Stomach (tissue), 9 donors: Measurements from ENCODE around the gene KLHDC8B. TPM values are rescaled to one million over a fixed set of nuclear protein-coding genes. Genes with fewer than 3 reads are reported as not detected.

Experiments
- DNase-seq, 2 donors: peaks; one replicate each; pipeline versions ENCODE4 v3.0.0 to v3.0.0-alpha.2; 2013 to 2019
- H3K27ac ChIP-seq, 5 donors: fragments of 200-600 bp in 4 of 5; sonication (generic) in 4 of 5; one replicate each; pipeline ENCODE4 v1.5.1; 2013 to 2019; ENCODE audit warnings: mild to moderate bottlenecking in 1 of 5, moderate library complexity in 1 of 5
- H3K27me3 ChIP-seq, 3 donors: fragments of 200-600 bp; sonication (generic); one replicate each; pipeline ENCODE4 v1.5.1; 2017 to 2019; ENCODE audit warnings: mixed run types in 1 of 3
- H3K36me3 ChIP-seq, 4 donors: fragments of 200-600 bp; sonication (generic); 1 replicate in 3 of 4; 2 replicates in 1 of 4; pipeline ENCODE4 v1.5.1; 2016 to 2019
- H3K4me1 ChIP-seq, 4 donors: fragments of 200-600 bp; sonication (generic); one replicate each; pipeline ENCODE4 v1.5.1; 2016 to 2019
- H3K4me3 ChIP-seq, 4 donors: fragments of 200-600 bp; sonication (generic) in 3 of 4; one replicate each; pipeline ENCODE4 v1.5.1; 2016 to 2019; ENCODE audit warnings: mild to moderate bottlenecking in 1 of 4
- H3K9me3 ChIP-seq, 4 donors: fragments of 200-600 bp; sonication (generic); one replicate each; pipeline ENCODE4 v1.5.1; 2016 to 2019
- EP300 ChIP-seq: sonication (generic); formaldehyde crosslinking; IDR thresholded peaks from one replicate; pipeline ENCODE4 v1.6.1; 2017; ENCODE audit warnings: antibody characterized with exemption
- POLR2A ChIP-seq, 4 donors: fragments of 450-650 bp; IDR thresholded peaks; one replicate each; pipeline ENCODE4 v1.6.1; 2016; ENCODE audit warnings: antibody characterized with exemption in 4 of 4, control low read depth in 2 of 4, mild to moderate bottlenecking in 1 of 4, moderate library complexity in 1 of 4
- POLR2AphosphoS5 ChIP-seq, 3 donors: sonication (generic); formaldehyde crosslinking; IDR thresholded peaks; one replicate each; pipeline ENCODE4 v1.6.1; 2016; ENCODE audit warnings: antibody characterized with exemption in 3 of 3
- WGBS, 5 donors: extraction: QIAGEN DNeasy Blood & Tissue Kit in 3 of 5; methylation state at CpG; one replicate each; pipeline versions ENCODE4 v1.1.5 to v1.1.7; 2013 to 2018; 5-methylcytosine and 5-hydroxymethylcytosine counted together
- intact Hi-C: fragments of 100-400 bp; cut with DNase I; formaldehyde crosslinking; loops from one replicate; pipeline ENCODE4 v1.15.1; 2023; ENCODE audit warnings: low total_unique reads
- polyA plus RNA-seq, 3 donors: library from polyadenylated mRNA; stranded (reverse); fragments of 200-250 nt; gene quantifications; one replicate each; pipeline ENCODE4 v1.2.3, GENCODE V29; 2013
- total RNA-seq, 5 donors: library from RNA; depleted of rRNA; stranded (reverse); fragments of >200 nt; gene quantifications; one replicate each; pipeline versions ENCODE4 v1.1.0 to v1.2.3, GENCODE V29; 2014 to 2016
- TF ChIP-seq, protein P1 (sequence below), 7 experiments: fragments of 450-650 bp in 4 of 7; fragments of 200-600 bp in 3 of 7; sonication (generic) in 3 of 7; IDR thresholded peaks; one replicate each; pipeline ENCODE4 v1.5.1; 2016 to 2019; ENCODE audit warnings: antibody characterized with exemption in 7 of 7, control low read depth in 2 of 7, mild to moderate bottlenecking in 1 of 7
- donor health status: healthy with polysubstance abuse.
- donor health status: Bipolar disorder and iron deficiency.
- donor health status: healthy.

Gene KLHDC8B
- total and polyA plus RNA-seq, 8 donors = 11.6 to 41.1 (median 19.1) TPM

GRCh38 chr3:49131576-49131975 is 39.8 kb upstream of the KLHDC8B start:
- intact Hi-C loops = no loop called here
- H3K27me3 ChIP-seq = no peaks in the 10 kb centered on the region
- peak overlapping the region; percentile 65 to 79 (median 72) for H3K4me3 ChIP-seq
- 91 to 95% (median 93%) methylated on average over 6 of the region's 6 CpGs for WGBS, 5 donors
- no peaks in the 10 kb centered on the region for H3K9me3 ChIP-seq
- H3K27ac ChIP-seq = peak overlapping the region in 4 of 5 donors; percentile 88
- no peak for DNase-seq
- H3K4me1 ChIP-seq = peaks cover 18 to 52% (median 42%) of the 10 kb centered on the region in 4 donors
- peaks cover 28 to 46% (median 44%) of the 10 kb centered on the region in 4 donors for H3K36me3 ChIP-seq
- TF ChIP-seq POLR2A (IDR thresholded peaks at IDR 0.05) = no peak

DNA sequence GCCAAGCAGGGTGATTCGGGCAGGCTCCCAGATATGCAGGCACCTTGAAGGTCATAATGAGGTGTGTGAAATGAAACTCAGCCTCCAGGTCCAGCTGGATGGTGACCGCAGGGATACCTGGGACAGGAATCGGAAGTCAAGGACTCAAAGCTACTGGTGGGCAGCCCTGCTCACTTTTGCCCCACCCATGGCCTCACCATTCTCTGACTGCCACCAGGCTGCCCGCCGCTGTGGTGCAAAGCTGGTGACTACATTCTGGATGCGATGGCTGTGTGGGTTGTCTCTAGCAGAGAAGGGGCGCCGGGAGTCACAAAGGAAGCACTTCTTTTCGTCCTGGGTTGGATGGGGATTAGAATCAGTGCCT is 39.3 kb upstream of the KLHDC8B start:
- intact Hi-C loops = no loop called here
- no peaks in the 10 kb centered on the region for H3K9me3 ChIP-seq
- WGBS, 5 donors = 31 to 50% (median 37%) methylated on average over 6 to 9 of the region's 9 CpGs

GRCh38 chr3:49132437-49133225 is 38.8 kb upstream of the KLHDC8B start, which contains the start of gene LAMB2:
LAMB2 (minus strand) TSS chr3:49133050; CDS start chr3:49132867, 183 bp downstream.
- Histone ChIP-seq H3K27ac (peak within 1 kb of the TSS; percentile 83 to 88 (median 88)), H3K36me3 (peaks cover 27 to 36% (median 34%) of the 10 kb centered on the region in 4 donors), H3K27me3 (peaks cover 0 to 3% (median under 1%) of the 10 kb centered on the region in 3 donors), H3K4me3 (peak within 1 kb of the TSS; percentile 65 to 79 (median 72)), H3K9me3 (no peaks in the 10 kb centered on the region), H3K4me1 (peaks cover 18 to 52% (median 42%) of the 10 kb centered on the region in 4 donors)
- intact Hi-C loops = no loop called here
- DNase-seq = peak; percentile 77 to 90
- 9 to 11% (median 10%) methylated on average over 11 to 28 of the region's 28 CpGs for WGBS, 5 donors
- TF ChIP-seq POLR2A (IDR thresholded peaks at IDR 0.05) (peak in 1 of 4 donors; percentile 24), EP300 (no peak), POLR2AphosphoS5 (IDR thresholded peaks at IDR 0.05) (peak; percentile 31 to 75 (median 70))
- TF ChIP-seq, protein P1, sequence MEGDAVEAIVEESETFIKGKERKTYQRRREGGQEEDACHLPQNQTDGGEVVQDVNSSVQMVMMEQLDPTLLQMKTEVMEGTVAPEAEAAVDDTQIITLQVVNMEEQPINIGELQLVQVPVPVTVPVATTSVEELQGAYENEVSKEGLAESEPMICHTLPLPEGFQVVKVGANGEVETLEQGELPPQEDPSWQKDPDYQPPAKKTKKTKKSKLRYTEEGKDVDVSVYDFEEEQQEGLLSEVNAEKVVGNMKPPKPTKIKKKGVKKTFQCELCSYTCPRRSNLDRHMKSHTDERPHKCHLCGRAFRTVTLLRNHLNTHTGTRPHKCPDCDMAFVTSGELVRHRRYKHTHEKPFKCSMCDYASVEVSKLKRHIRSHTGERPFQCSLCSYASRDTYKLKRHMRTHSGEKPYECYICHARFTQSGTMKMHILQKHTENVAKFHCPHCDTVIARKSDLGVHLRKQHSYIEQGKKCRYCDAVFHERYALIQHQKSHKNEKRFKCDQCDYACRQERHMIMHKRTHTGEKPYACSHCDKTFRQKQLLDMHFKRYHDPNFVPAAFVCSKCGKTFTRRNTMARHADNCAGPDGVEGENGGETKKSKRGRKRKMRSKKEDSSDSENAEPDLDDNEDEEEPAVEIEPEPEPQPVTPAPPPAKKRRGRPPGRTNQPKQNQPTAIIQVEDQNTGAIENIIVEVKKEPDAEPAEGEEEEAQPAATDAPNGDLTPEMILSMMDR (IDR thresholded peaks at IDR 0.05) = no peak

More for the DNA sequence above, 39.3 kb upstream of the KLHDC8B start:
- DNase-seq = no peak
- H3K27ac ChIP-seq = peak overlapping the region; percentile 83 to 88 (median 88)
- TF ChIP-seq POLR2AphosphoS5 (IDR thresholded peaks at IDR 0.05) (no peak), POLR2A (IDR thresholded peaks at IDR 0.05) (no peak), EP300 (no peak)
- TF ChIP-seq, protein P1 (IDR thresholded peaks at IDR 0.05) = no peak
- H3K4me1 ChIP-seq = peaks cover 18 to 52% (median 42%) of the 10 kb centered on the region in 4 donors
- peak overlapping the region; percentile 65 to 79 (median 72) for H3K4me3 ChIP-seq
- no peaks in the 10 kb centered on the region for H3K27me3 ChIP-seq
- H3K36me3 ChIP-seq = peaks cover 27 to 42% (median 39%) of the 10 kb centered on the region in 4 donors

- H3K4me1 ChIP-seq = peaks cover 18 to 52% (median 42%) of the 10 kb centered on the region in 4 donors
- peaks cover 23 to 28% (median 27%) of the 10 kb centered on the region in 4 donors for H3K36me3 ChIP-seq
- intact Hi-C loops = no loop called here
- 3 to 6% (median 5%) methylated on average over 15 to 30 of the region's 30 CpGs for WGBS, 5 donors
- H3K27me3 ChIP-seq = peaks cover 0 to 10% (median 6%) of the 10 kb centered on the region in 3 donors
- H3K27ac ChIP-seq = peak overlapping the region; percentile 83 to 88 (median 88)
- TF ChIP-seq POLR2AphosphoS5 (IDR thresholded peaks at IDR 0.05) = peak in 2 of 3 donors; percentile 57 to 65
- no peak for TF ChIP-seq EP300
- H3K4me3 ChIP-seq = peak overlapping the region; percentile 65 to 79 (median 72)
- H3K9me3 ChIP-seq = no peaks in the 10 kb centered on the region
- peak; percentile 87 to 96 for DNase-seq
Observed at GRCh38 chr3:49133226-49133951, 38.0 kb upstream of the KLHDC8B start.
